A549 (cell line): ENCODE measurements around the gene ZNF296. TPM values are rescaled to one million over a fixed set of nuclear protein-coding genes. Genes with fewer than 3 reads are reported as not detected.

Experiments
- ATAC-seq, 2 experiments: fragments of 200-7000 bp in 1 of 2; fragments of >200 bp in 1 of 2; cut with Nextera tagmentation in 1 of 2; cut with Tn5 transposase in 1 of 2; 3 replicates each; pipeline versions ENCODE4 v1.8.0 to v1.9.1; 2018 to 2020; ENCODE audit warnings: mild to moderate bottlenecking in 1 of 2, moderate library complexity in 1 of 2
- CTCF ChIA-PET: fragments of 300-600 bp; sonication (Branson Sonifier 250); formaldehyde crosslinking; extraction: SDS; loops from one replicate; lab custom pipeline; 2021; ENCODE audit warnings: antibody characterized with exemption, inconsistent platforms; lab: Yijun Ruan, JAX
- POLR2A ChIA-PET: fragments of 350-600 bp; formaldehyde crosslinking; extraction: SDS; loops from one replicate; lab custom pipeline; 2021; ENCODE audit warnings: antibody characterized with exemption, inconsistent platforms; lab: Yijun Ruan, JAX
- DNase-seq, 2 experiments: peaks; one replicate each; pipeline versions ENCODE4 v3.0.0 to v3.0.0-alpha.2; 2011 to 2016; ENCODE audit warnings: low read depth in 1 of 2, low spot score in 1 of 2
- FAIRE-seq: peaks from 2 replicates; lab custom pipeline; 2011; peaks lifted over from hg19 to GRCh38; lab: Jason Lieb, UNC
- H3K27ac ChIP-seq, 2 experiments: fragments of >200 bp; sonication (Bioruptor Twin); formaldehyde crosslinking; 3 replicates each; pipeline ENCODE4 v1.5.1; 2016 to 2017
- H3K4me1 ChIP-seq: fragments of >200 bp; sonication (Bioruptor Twin); formaldehyde crosslinking; 3 replicates; pipeline ENCODE4 v1.6.1; 2016
- H3K4me2 ChIP-seq: fragments of >200 bp; sonication (Bioruptor Twin); formaldehyde crosslinking; 3 replicates; pipeline ENCODE4 v1.6.1; 2016
- H3K4me3 ChIP-seq: fragments of >200 bp; sonication (Bioruptor Twin); formaldehyde crosslinking; 3 replicates; pipeline ENCODE4 v1.5.1; 2016
- H3K9me3 ChIP-seq: fragments of >200 bp; sonication (Bioruptor Twin); formaldehyde crosslinking; 3 replicates; pipeline ENCODE4 v1.6.1; 2016
- ATOH8 ChIP-seq: fragments of 250-450 bp; sonication (Bioruptor Pico); IDR thresholded peaks from 2 replicates; pipeline ENCODE4 v1.5.0; 2020; ENCODE audit warnings: low read depth, mild to moderate bottlenecking, moderate library complexity
- CHD2 ChIP-seq: fragments of 150-350 bp; IDR thresholded peaks from 2 replicates; pipeline ENCODE4 v1.6.1; 2014; ENCODE audit warnings: low read length; ENCODE audit not compliant: partially characterized antibody
- ELK1 ChIP-seq: fragments of 150-350 bp; IDR thresholded peaks from 2 replicates; pipeline ENCODE4 v1.6.1; 2014; ENCODE audit warnings: low read depth, mild to moderate bottlenecking, low read length
- FOSB ChIP-seq: fragments of 250-450 bp; sonication (Bioruptor Pico); IDR thresholded peaks from 2 replicates; pipeline ENCODE4 v1.5.0; 2020; ENCODE audit warnings: mild to moderate bottlenecking, moderate library complexity
- HEYL ChIP-seq: fragments of 250-450 bp; sonication (Bioruptor Pico); IDR thresholded peaks from 2 replicates; pipeline ENCODE4 v1.8.0; 2021; ENCODE audit warnings: mild to moderate bottlenecking, moderate library complexity
- HOXA7 ChIP-seq: fragments of 250-450 bp; sonication (Bioruptor Pico); IDR thresholded peaks from 2 replicates; pipeline ENCODE4 v1.5.0; 2020; ENCODE audit warnings: mild to moderate bottlenecking, moderate library complexity
- JUN ChIP-seq, 2 experiments: fragments of >200 bp; sonication (Bioruptor Twin); formaldehyde crosslinking; IDR thresholded peaks; 2 replicates in 1 of 2; 3 replicates in 1 of 2; pipeline ENCODE4 v1.6.1; 2016 to 2017
- KDM5A ChIP-seq: fragments of 200-600 bp; sonication (generic); IDR thresholded peaks from 2 replicates; pipeline ENCODE4 v1.6.1; 2016; ENCODE audit warnings: antibody characterized with exemption, mild to moderate bottlenecking
- MYC ChIP-seq: IDR thresholded peaks from 2 replicates; pipeline ENCODE4 v1.6.1; 2012; ENCODE audit warnings: mild to moderate bottlenecking, inconsistent platforms, low read length, improper control_type of control experiment, borderline replicate concordance
- NPAS2 ChIP-seq: fragments of 250-450 bp; sonication (Bioruptor Pico); IDR thresholded peaks from 2 replicates; pipeline ENCODE4 v1.8.0; 2022; ENCODE audit warnings: mild to moderate bottlenecking, moderate library complexity, borderline replicate concordance
- PBX3 ChIP-seq: IDR thresholded peaks from 2 replicates; pipeline ENCODE4 v1.6.1; 2012
- POLR2AphosphoS2 ChIP-seq: conservative IDR thresholded peaks from 2 replicates; pipeline ENCODE4 v1.6.1; 2012; ENCODE audit warnings: low read length, improper control_type of control experiment, inconsistent platforms
- RCOR1 ChIP-seq: fragments of 150-350 bp; IDR thresholded peaks from 2 replicates; pipeline ENCODE4 v1.6.1; 2014; ENCODE audit warnings: antibody characterized with exemption, low read length, low read depth
- SMC3 ChIP-seq: fragments of >200 bp; sonication (Bioruptor Twin); formaldehyde crosslinking; IDR thresholded peaks from 3 replicates; pipeline ENCODE4 v1.6.1; 2018; ENCODE audit warnings: inconsistent platforms
- USF2 ChIP-seq: fragments of 450-650 bp; IDR thresholded peaks from 2 replicates; pipeline ENCODE4 v1.6.1; 2014; ENCODE audit warnings: antibody characterized with exemption
- ZNF302 ChIP-seq: fragments of 250-450 bp; sonication (Bioruptor Pico); IDR thresholded peaks from 2 replicates; pipeline ENCODE4 v1.9.0; 2021; ENCODE audit warnings: inconsistent platforms, mild to moderate bottlenecking, moderate library complexity
- ZSCAN20 ChIP-seq: fragments of 250-450 bp; sonication (Bioruptor Pico); IDR thresholded peaks from 2 replicates; pipeline ENCODE4 v1.8.0; 2022; ENCODE audit warnings: mild to moderate bottlenecking, moderate library complexity
- WGBS: methylation state at CpG from one replicate; pipeline ENCODE4 v1.1.6; 2017; ENCODE audit errors: missing lambda C conversion rate; 5-methylcytosine and 5-hydroxymethylcytosine counted together
- polyA plus RNA-seq, 4 experiments: library from polyadenylated mRNA; depleted of rRNA in 3 of 4; stranded (reverse); fragments of >200 nt; fragmentation: RNase III in 1 of 4; extraction: RNeasy Plus Mini Kit Qiagen cat#74134 plus additional on column Dnase treatment in 1 of 4; gene quantifications; 2 replicates in 3 of 4; 3 replicates in 1 of 4; pipeline ENCODE4 v1.2.3, GENCODE V29; 2011 to 2017
- TF ChIP-seq, protein P1 (sequence below): fragments of 200-600 bp; sonication (generic); IDR thresholded peaks from 2 replicates; pipeline ENCODE4 v1.6.1; 2016; ENCODE audit warnings: antibody characterized with exemption, mild to moderate bottlenecking, moderate library complexity

Gene ZNF296
- polyA plus RNA-seq, 2 of the 4 experiments (the other 2 are of a cell fraction): 0.34 to 2.7 TPM

- TF ChIP-seq, protein P1, sequence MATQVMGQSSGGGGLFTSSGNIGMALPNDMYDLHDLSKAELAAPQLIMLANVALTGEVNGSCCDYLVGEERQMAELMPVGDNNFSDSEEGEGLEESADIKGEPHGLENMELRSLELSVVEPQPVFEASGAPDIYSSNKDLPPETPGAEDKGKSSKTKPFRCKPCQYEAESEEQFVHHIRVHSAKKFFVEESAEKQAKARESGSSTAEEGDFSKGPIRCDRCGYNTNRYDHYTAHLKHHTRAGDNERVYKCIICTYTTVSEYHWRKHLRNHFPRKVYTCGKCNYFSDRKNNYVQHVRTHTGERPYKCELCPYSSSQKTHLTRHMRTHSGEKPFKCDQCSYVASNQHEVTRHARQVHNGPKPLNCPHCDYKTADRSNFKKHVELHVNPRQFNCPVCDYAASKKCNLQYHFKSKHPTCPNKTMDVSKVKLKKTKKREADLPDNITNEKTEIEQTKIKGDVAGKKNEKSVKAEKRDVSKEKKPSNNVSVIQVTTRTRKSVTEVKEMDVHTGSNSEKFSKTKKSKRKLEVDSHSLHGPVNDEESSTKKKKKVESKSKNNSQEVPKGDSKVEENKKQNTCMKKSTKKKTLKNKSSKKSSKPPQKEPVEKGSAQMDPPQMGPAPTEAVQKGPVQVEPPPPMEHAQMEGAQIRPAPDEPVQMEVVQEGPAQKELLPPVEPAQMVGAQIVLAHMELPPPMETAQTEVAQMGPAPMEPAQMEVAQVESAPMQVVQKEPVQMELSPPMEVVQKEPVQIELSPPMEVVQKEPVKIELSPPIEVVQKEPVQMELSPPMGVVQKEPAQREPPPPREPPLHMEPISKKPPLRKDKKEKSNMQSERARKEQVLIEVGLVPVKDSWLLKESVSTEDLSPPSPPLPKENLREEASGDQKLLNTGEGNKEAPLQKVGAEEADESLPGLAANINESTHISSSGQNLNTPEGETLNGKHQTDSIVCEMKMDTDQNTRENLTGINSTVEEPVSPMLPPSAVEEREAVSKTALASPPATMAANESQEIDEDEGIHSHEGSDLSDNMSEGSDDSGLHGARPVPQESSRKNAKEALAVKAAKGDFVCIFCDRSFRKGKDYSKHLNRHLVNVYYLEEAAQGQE: no peak
- no peak for TF ChIP-seq MYC
- no peak for TF ChIP-seq CHD2
- no peak for TF ChIP-seq SMC3
These were observed 45.5 kb downstream of the ZNF296 start (continued) for GRCh38 chr19:45030825-45031224.

DNA sequence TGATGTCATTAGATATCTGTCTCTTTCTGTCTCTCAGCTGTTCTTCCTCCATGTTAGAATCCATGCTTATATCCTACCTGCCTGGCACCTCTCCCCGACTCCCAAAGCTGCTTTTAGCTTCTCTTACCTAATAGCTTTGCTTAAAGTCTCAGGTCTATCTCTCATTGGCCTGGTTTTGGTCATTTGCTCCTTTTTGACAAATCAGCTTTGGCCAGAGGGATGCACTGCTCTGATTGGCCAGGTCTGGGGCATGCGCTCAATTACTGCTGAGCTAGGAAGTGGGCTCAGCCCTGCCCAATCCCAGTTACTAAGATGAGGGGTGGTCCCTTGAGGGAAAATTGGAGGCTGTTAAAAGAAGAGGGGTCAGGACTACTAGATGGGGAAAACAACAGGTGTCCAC is 48.9 kb downstream of the ZNF296 start:
- H3K4me3 ChIP-seq: no peak overlapping the region
- DNase-seq: no peak
- no peak for FAIRE-seq
- 93% methylated on average over 2 of the region's 2 CpGs for WGBS
- no peaks in the 10 kb centered on the region for H3K4me1 ChIP-seq
- POLR2A ChIA-PET: no interaction called here
- ATAC-seq: peak; percentile 54 to 65; a peak in 4 of 6 replicates
- CTCF ChIA-PET: interaction anchor here (0.8 to 4.6 kb wide), 9 partner anchors 9 to 374 kb away, joined by 3 to 27 read pairs (median 6); partner anchors contain the start of gene CLASRP
- H3K27ac ChIP-seq: no peak overlapping the region
- H3K9me3 ChIP-seq: peaks cover 3% of the 10 kb centered on the region; the same call in 1 of the 3 replicates
- TF ChIP-seq ZNF302 (CRISPR knock-in tag) (no peak), RCOR1 (no peak), HEYL (CRISPR knock-in tag) (no peak), KDM5A (no peak), USF2 (peak; percentile 10; the same call in 1 of the 2 replicates), POLR2AphosphoS2 (no peak), ELK1 (no peak)
- no peak overlapping the region for H3K4me2 ChIP-seq

GRCh38 chr19:45025264-45025663 is 51.0 kb downstream of the ZNF296 start:
- Histone ChIP-seq H3K4me1 (no peaks in the 10 kb centered on the region), H3K9me3 (no peaks in the 10 kb centered on the region), H3K4me3 (no peak overlapping the region), H3K27ac (no peak overlapping the region), H3K4me2 (no peak overlapping the region)
- WGBS: 95% methylated on average over 9 of the region's 9 CpGs
- no peak for TF ChIP-seq ATOH8
- peak in 1 of 2 experiments; percentile 27; a peak in 1 of 6 replicates for ATAC-seq
- POLR2A ChIA-PET: no interaction called here
- FAIRE-seq: no peak
- no peak for DNase-seq
- CTCF ChIA-PET: interaction anchor here (0.8 to 4.6 kb wide), 3 partner anchors 9 to 58 kb away, joined by 3 to 27 read pairs (median 4); no protein-coding TSS in a partner anchor

- Histone ChIP-seq H3K4me3 (no peak overlapping the region), H3K27ac (no peak overlapping the region), H3K9me3 (no peaks in the 10 kb centered on the region), H3K4me2 (no peak overlapping the region), H3K4me1 (no peaks in the 10 kb centered on the region)
- ATAC-seq: no peak
- 94% methylated on average over 4 of the region's 4 CpGs for WGBS
- DNase-seq: no peak
- ChIA-PET POLR2A (no interaction called here), CTCF (interaction anchor here (0.8 to 2.9 kb wide), 2 partner anchors 37 to 113 kb away, joined by 3 to 14 read pairs; no protein-coding TSS in a partner anchor)
- TF ChIP-seq JUN (IDR thresholded peaks at IDR 0.05): no peak
- TF ChIP-seq NPAS2: no peak
- TF ChIP-seq RCOR1: no peak
- no peak for TF ChIP-seq HOXA7 (CRISPR knock-in tag)
- no peak for TF ChIP-seq PBX3
- no peak for TF ChIP-seq FOSB (CRISPR knock-in tag)
- TF ChIP-seq ZSCAN20 (CRISPR knock-in tag): no peak
- no peak for FAIRE-seq
These were observed 53.2 kb downstream of the ZNF296 start for GRCh38 chr19:45023048-45023447.
